ENCODE data around the gene CLK3. TPM values are rescaled to one million over a fixed set of nuclear protein-coding genes. Genes with fewer than 3 reads are reported as not detected.

The CLK3 gene
- total and polyA plus RNA-seq, 2 of the 13 experiments (the other 11 are each of a cell fraction or from before 2014, with no cell fraction given) = 41.5 to 82.0 TPM

DNA sequence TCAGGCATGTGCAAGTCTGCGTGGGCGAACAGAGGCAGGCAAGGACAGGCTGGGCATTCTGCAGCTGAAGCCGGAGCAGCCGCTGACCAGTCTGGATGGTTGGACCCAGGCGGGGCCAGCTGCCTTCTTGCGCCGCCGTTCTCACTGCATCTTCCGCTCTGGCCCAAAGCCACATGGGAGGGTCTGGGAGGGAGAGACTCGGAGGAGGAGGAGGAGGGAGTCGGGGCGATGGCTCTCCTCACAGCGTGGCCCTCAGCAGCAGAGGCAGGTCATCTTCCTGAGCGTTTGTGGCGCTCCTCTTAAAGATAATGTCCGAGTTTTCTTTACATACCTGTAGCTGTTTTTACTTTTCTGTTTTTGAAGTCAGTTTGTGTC lies 5.9 kb downstream of the CLK3 start:
- no peak for TF ChIP-seq FOXP4 (CRISPR knock-in tag; IDR thresholded peaks at IDR 0.05)
- TF ChIP-seq SP5 (CRISPR knock-in tag; IDR thresholded peaks at IDR 0.05; ENCODE audit: borderline replicate concordance, low read depth) = no peak
- TF ChIP-seq ZNF773 (CRISPR knock-in tag; IDR thresholded peaks at IDR 0.05; ENCODE audit: borderline replicate concordance) = no peak
- TF ChIP-seq, protein P1, sequence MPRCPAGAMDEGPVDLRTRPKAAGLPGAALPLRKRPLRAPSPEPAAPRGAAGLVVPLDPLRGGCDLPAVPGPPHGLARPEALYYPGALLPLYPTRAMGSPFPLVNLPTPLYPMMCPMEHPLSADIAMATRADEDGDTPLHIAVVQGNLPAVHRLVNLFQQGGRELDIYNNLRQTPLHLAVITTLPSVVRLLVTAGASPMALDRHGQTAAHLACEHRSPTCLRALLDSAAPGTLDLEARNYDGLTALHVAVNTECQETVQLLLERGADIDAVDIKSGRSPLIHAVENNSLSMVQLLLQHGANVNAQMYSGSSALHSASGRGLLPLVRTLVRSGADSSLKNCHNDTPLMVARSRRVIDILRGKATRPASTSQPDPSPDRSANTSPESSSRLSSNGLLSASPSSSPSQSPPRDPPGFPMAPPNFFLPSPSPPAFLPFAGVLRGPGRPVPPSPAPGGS (CRISPR knock-in tag; IDR thresholded peaks at IDR 0.05) = no peak
- TF ChIP-seq ZFP91 (CRISPR knock-in tag; IDR thresholded peaks at IDR 0.05; ENCODE audit: borderline replicate concordance) = peak; percentile 34; the same call in 1 of the 2 replicates
- TF ChIP-seq, protein P2, sequence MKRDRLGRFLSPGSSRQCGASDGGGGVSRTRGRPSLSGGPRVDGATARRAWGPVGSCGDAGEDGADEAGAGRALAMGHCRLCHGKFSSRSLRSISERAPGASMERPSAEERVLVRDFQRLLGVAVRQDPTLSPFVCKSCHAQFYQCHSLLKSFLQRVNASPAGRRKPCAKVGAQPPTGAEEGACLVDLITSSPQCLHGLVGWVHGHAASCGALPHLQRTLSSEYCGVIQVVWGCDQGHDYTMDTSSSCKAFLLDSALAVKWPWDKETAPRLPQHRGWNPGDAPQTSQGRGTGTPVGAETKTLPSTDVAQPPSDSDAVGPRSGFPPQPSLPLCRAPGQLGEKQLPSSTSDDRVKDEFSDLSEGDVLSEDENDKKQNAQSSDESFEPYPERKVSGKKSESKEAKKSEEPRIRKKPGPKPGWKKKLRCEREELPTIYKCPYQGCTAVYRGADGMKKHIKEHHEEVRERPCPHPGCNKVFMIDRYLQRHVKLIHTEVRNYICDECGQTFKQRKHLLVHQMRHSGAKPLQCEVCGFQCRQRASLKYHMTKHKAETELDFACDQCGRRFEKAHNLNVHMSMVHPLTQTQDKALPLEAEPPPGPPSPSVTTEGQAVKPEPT (CRISPR knock-in tag; IDR thresholded peaks at IDR 0.05; ENCODE audit: low read depth) = no peak
- TF ChIP-seq EHMT2 (IDR thresholded peaks at IDR 0.05; ENCODE audit: borderline replicate concordance, low read depth, low read length) = no peak
- no peak for TF ChIP-seq RAD21 (CRISPR knock-in tag; IDR thresholded peaks at IDR 0.05)
- no peak for TF ChIP-seq ZKSCAN8 (CRISPR knock-in tag; IDR thresholded peaks at IDR 0.05; ENCODE audit: borderline replicate concordance)
- no peak for TF ChIP-seq ZNF138 (CRISPR knock-in tag; IDR thresholded peaks at IDR 0.05; ENCODE audit: low read depth)
- TF ChIP-seq ZKSCAN1 (IDR thresholded peaks at IDR 0.05; ENCODE audit: low read length) = no peak
- TF ChIP-seq ZNF446 (CRISPR knock-in tag; IDR thresholded peaks at IDR 0.05) = no peak
- 0 out of 2 replicates have a peak, but pooled peaks have one; percentile 3 for TF ChIP-seq ZNF280B (CRISPR knock-in tag; IDR thresholded peaks at IDR 0.05; ENCODE audit: borderline replicate concordance)
- no peak overlapping the region for H2AFZ ChIP-seq (ENCODE audit: low read length)
- in situ Hi-C loops (cut with HindIII; ENCODE audit: extremely low pct_ligation_motif_present, low pct_unique_long_range_greater_than_20kb) (loop anchor here (5.0 kb wide), 1 partner anchor 249 kb away; no protein-coding TSS in a partner anchor), intact Hi-C loops (cut with micrococcal nuclease; ENCODE audit: unreplicated experiment) (no loop called here)
- H3K4me1 ChIP-seq (ENCODE audit: insufficient read depth, low read length) = peaks cover 28% of the 10 kb centered on the region
- no peak for DNase-seq (ENCODE audit: low spot score)
- no peaks in the 10 kb centered on the region; a peak in 1 of 5 replicates for H3K27me3 ChIP-seq (ENCODE audit: control insufficient read depth in 1 of 2, insufficient read depth in 2 of 2, low read length in 2 of 2)
- H3K79me2 ChIP-seq (ENCODE audit: insufficient read depth, low read length) = peaks cover 42% of the 10 kb centered on the region
- H4K20me1 ChIP-seq (ENCODE audit: insufficient read depth, low read length) = peaks cover 56% of the 10 kb centered on the region
- H3K9ac ChIP-seq (ENCODE audit: insufficient read depth, low read depth, low read length) = no peak overlapping the region
- WGBS (ENCODE audit: low lambda C conversion rate) = 97% methylated on average over 12 of the region's 16 CpGs
- no peak overlapping the region for H3K27ac ChIP-seq (ENCODE audit: extremely low read length, insufficient read depth, low read length)
- FAIRE-seq = no peak
- no TSS peak for BruUV-seq (replicated peaks)
- H3K4me2 ChIP-seq (ENCODE audit: low read depth, low read length) = no peak overlapping the region
- no peak for ATAC-seq
- H3K9me3 ChIP-seq (ENCODE audit: low read length) = no peaks in the 10 kb centered on the region
- ChIA-PET CTCF (ENCODE audit: low intra/inter-chr PET ratio, low total read pairs) (interaction anchor here (1.1 to 2.6 kb wide), 5 partner anchors 11 to 248 kb away, joined by 3 to 19 read pairs (median 7); no protein-coding TSS in a partner anchor), POLR2A (interaction anchor here (0.7 kb wide), 1 partner anchor 150 kb away, joined by 3 read pairs; no protein-coding TSS in a partner anchor)
- H3K4me3 ChIP-seq (replicated peaks in 1 of 3; ENCODE audit: insufficient read depth in 1 of 3, low read depth in 2 of 3, low read length in 3 of 3) = no peak overlapping the region
- H3K36me3 ChIP-seq (replicated peaks in 1 of 2; ENCODE audit: control insufficient read depth in 1 of 2, insufficient read depth in 2 of 2, low read length in 2 of 2) = peaks cover 51 to 74% of the 10 kb centered on the region in 2 experiments
